ENCODE data around the gene BAAT.

The BAAT gene

DNA sequence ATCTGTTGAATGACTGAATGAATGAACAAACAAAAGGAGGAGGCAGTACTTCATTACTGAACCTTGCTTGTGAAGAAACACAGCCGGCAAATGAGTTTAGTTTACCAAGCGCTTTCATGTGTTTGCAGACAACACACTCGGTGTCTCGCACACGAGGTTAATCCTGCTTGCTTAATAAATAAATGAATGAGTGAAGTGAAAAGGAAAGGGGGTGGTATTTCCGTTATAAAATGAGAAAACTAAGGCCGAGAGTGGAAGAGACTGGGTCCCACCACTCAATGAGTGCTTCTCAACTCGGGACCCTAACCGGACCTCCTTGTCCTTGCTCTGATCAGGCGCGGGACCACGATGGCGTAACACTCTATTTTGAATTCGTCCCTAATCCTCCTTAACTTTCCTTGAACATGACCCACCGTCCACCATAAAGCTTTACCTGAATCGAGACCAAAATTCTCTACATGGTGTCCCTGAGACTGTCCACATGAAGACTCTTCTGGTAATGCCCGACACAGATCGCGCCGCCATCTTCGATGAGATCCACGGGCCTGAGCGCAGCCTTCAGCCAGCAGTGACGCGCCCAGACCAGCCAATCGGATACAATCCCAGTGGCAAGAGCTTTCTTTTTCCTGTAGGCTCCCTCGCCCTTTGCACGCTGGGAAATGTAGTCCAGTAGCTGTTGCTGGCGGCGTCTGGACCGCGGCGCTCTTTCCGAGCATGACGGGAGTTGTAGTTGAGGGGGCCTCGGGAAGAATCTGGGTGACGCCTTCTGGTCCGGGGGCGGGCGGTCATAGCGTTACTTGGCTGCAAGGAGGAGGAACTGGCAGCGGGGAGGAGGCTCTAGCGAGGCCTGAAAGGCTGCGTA, 13.5 kb upstream of the BAAT start, which contains the start of the genes MRPL50 and ZNF189:
MRPL50 (minus strand) TSS at position 551 of the 862 bp plus-strand sequence; CDS start at position 525, 26 bp downstream.
ZNF189 (plus strand) TSS at position 784 of the 862 bp plus-strand sequence. CDS start 306 bp downstream, outside the sequence.
- DNase-seq, result peak; percentile 99

DNA sequence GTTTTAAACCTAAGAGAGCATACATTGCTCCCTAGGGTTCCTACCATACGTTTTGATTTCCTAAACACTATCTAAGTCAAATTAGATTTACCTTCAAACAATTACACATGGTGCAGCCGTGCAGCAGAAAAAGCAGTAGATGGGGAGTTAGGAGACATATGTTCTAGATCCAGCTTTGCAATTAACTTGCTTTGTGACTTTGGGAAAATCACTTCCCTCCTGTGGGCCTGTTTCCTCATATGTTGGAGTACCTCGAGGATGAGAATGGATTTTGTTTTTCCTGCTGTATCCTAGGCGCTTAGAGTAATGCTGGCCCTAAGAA, 12.9 kb upstream of the BAAT start:
- DNase-seq, result no peak

- no peak for DNase-seq
Observed at GRCh38 chr9:101394687-101395086, 9.9 kb upstream of the BAAT start.

DNA sequence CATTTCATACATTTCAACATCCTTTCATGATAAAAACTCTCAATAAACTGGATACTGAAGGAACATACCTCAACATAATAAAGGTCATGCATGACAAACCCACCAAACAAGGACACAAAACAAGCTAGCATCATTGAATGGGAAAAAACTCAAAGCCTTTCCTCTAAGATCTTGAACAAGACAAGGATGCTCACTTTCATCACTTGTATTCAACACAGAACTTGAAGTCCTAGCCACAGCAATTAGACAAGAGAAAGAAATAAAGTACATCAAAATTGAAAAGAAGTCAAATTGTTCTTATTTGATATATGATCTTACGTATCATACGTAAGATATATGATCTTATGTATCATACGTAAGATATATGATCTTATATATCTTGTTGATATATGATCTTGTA, 8.3 kb upstream of the BAAT start:
- DNase-seq, result no peak

DNA sequence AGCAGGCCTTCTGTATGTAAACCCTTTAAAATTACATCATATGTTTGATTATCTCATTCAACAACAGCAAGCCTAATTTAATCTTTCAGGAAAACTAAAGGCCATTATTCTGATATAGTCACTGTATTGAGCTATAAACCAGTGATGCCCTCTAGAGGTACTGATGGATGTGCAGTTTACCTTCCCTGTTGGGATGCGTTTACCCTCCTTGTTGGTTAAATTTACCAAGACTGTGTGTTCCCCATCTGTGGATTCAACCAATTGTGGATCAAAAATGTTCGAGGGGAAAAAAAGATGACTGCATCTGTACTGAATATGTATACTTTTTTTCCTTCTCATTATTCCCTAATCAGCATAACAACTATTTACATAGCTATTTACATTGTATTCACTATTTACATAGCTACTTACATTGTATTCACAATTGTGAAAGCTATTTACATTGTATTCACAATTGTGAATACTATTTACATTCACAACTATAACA, 3.7 kb upstream of the BAAT start:
- DNase-seq, result no peak

DNA sequence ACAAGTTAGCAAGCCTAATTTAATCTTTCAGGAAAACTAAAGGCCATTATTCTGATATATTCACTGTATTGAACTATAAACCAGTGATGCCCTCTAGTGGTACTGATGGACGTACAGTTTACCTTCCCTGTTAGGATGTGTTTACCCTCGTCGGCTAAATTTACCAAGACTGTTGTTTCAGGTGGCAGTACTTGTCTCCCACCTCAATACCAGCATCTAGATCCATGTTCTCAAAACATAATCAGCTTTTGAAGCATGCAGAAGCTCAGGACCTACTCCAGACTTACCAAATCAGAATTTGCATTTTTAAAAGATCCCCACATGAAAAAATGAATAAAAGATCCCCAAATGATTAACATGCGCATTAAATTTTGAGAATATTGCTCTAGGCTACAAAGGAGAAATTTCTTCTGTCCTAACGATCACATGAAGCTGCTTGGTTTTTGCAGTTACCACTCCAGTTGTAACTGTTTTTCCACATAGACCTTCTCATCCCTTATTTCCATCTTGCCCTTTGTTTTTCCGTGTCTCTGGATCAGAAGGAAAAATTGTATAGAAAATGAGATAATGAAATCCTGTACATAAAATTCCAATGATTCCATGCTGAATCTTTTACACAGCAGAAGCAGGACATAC, 3.2 kb upstream of the BAAT start:
- DNase-seq, result no peak

DNA sequence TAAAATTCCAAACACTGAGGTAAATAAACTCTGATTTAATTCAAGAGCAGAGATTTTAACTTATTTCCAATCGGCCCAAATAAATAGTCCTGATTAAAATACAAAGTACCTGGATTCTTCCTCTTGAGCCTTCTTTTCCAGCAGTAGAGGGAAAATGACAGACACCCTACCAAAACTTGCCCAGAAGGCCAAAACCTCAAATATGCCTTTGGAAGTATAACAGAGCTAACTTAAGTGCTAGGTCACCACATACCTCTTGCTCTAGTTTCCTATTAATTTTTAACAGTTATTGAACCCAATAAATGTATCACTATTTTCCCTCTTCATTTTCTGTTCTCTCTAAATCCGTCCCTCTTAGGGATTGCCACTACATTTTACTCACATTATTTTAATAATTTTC, 1.4 kb downstream of the BAAT start:
- DNase-seq, result no peak

DNA sequence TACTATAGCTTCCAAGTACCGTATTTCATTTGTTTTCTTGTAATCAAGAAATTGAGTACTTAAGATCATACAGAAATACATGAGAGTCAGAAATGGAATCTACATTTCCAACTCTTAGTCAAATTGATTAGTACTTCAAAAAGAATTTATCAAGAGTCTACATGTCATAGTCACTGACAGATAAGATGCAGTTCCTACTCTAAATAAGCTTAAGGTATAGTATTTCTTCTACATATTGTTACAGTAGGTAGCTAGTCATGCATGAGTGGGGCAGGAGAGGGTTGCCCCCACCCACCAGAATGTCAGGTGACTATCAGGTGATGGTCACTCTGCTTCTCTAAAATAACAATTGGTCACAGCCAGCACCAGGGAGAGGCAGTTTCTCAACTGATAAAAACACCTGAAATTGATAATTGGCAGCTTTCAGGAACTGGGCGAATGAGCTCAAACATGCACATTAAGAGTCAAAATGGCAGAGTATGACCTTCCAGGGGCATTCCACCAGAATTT, 2.9 kb downstream of the BAAT start:
- DNase-seq, result no peak

GRCh38 chr9:101381118-101381517, 3.7 kb downstream of the BAAT start:
- no peak for DNase-seq

GRCh38 chr9:101380295-101380694, 4.5 kb downstream of the BAAT start:
- no peak for DNase-seq

DNA sequence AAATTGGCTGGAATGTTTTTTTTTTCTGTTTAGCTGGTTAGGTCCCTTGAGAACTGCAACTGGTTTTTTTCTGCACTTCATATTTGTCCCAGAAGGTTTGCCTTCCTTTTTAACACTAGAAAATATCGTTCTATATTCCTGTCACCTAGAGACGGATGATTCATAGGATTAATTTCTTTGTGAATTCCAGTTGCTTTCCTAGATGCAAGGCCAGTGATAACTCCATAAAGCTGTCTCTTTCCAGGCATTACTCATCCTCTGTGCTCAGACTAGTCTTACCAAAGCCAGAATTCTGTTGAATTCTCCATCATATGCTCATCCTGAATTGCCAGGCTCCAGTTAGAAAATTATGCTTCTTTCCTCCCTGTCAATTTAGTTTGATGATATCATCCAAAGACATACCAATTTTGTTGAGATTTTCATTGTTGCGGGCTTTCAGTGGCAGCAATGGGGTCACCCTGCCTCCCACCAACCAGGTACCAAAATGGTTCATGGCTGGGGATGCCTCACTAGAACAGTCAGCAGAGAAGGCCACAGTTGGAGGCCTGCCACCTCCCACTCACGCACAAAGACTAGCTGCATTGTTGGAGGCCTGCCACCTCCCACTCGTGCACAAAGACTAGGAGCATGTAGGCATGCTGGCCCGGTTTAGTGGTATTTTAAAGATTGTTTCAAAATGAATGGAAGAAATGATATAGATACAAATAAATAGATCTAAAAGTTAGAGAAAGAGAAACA, 8.5 kb downstream of the BAAT start:
- DNase-seq, result no peak

GRCh38 chr9:101375546-101375945, 9.3 kb downstream of the BAAT start:
- DNase-seq, result no peak

GRCh38 chr9:101372327-101373118, 12.3 kb downstream of the BAAT start:
- no peak for DNase-seq

DNA sequence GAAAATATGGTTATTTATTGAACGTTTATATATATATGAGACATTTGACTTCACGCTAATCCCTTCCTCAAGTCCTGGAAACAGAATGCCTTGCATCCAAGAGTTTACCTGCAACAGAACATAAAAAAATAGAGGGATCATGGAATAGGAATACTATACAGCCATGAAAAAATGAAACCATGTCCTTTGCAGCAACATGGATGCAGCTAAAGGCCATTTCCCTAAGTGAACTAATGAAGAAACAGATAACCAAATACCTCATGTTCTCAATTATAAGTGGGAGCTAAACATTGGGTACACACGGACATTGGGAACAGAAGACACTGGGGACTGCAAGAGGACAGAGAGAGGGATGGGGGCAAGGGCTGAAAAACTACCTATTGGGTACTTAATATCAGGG, 13.0 kb downstream of the BAAT start:
- DNase-seq, result no peak

DNA sequence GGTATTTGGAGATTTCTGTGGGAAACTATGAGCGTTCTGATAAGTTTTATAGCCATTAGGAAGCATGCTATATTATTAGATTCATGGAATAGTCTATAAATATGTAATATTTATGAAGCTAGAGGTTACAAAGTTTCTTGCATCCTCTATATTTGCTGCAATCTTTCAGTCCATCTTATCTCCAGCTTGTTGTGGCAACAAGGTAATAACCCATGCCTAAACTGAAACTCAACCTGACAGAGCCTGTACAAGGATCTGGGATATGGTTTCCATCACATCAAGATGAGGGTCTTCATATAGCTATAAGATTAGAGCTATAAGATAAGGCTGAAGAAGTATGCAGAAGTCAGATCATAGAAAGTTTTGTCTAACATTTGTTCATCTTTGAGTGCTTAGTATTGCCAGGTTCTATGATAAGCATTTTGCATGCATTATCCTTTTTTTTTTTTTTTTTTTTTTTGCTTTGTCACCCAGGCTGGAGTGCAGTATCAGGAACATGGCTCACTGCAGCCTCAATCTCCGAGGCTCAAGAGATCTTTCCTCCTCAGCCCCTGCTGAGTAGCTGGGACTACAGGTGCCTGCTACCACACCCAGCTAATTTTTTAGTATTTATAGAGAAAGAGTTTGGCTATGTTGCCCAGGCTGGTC, 14.8 kb downstream of the BAAT start:
- no peak for DNase-seq

GRCh38 chr9:101369286-101369685, 15.5 kb downstream of the BAAT start:
- DNase-seq, result no peak

DNA sequence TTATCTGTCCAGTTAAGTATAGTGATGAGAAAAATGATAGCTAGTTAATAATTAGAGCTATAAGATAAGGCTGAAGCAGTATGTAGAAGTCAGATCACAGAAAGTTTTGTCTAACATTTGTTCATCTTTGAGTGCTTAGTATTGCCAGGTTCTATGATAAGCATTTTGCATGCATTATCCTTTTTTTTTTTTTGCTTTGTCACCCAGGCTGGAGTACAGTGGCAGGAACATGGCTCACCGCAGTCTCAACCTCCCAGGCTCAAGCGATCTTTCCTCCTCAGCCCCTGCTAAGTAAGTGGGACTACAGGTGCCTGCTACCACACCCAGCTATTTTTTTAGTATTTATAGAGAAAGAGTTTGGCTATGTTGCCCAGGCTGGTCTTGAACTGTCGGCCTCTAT, 17.5 kb downstream of the BAAT start:
- DNase-seq, result no peak

- no peak for DNase-seq
Observed at GRCh38 chr9:101366038-101366756, 18.6 kb downstream of the BAAT start.

- no peak for DNase-seq
Observed at GRCh38 chr9:101365181-101365580, 19.6 kb downstream of the BAAT start.

DNA sequence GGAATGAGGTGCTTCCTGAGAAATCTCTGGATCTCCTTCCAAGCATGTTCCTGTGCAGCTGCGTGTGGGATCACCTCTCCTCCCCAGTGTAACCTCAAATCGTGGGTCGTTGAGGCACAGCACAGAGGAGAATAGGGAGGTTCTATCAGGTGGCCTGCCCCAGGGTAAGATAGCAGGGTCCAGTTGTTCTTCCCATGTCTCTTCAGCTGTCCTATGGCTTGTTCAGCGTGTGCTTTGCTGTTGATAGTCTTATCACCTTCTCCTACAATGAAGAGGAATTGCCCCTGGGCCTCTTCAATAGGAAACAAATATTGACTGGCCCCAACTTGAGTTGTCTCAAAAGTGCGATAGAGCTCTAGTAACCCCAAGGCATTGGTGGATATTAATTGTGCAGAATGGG, 22.4 kb downstream of the BAAT start:
- DNase-seq, result no peak

DNA sequence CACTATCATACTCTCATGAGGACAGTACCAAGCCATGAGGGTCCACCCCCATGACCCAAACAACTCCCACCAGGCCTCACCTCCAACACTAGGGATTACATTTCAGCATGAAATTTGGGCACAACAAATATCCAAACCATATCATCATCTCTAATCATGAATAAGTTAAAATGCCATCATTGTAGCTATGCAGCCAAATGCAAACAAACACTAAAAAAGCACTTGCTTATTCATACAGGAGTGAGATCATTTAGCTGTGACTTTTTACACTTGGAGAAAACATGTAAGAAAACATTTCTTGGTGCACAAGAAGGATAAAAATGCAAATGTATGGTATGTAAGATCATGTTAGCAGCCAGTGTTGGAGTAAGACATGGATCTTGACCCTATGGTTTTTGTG, 24.2 kb downstream of the BAAT start:
- no peak for DNase-seq
